H1 (cell line): ENCODE measurements around the gene AGAP1. TPM values are rescaled to one million over a fixed set of nuclear protein-coding genes. Genes with fewer than 3 reads are reported as not detected.

Experiments used
- CTCF ChIA-PET: fragments of 300-600 bp; sonication (Branson Sonifier 250); formaldehyde crosslinking; loops from one replicate; lab custom pipeline; 2021; ENCODE audit not compliant: partially characterized antibody; lab: Charles Lee
- POLR2A ChIA-PET: fragments of 300-600 bp; sonication (Branson Sonifier 250); formaldehyde crosslinking; loops from one replicate; lab custom pipeline; 2021; ENCODE audit warnings: inconsistent platforms; ENCODE audit not compliant: partially characterized antibody; lab: Charles Lee
- DNase-seq, 2 experiments: peaks; one replicate each; pipeline versions ENCODE4 v3.0.0 to v3.0.0-alpha.2; 2010 to 2022; ENCODE audit warnings: low spot score in 2 of 2, low read depth in 1 of 2, mixed read lengths in 1 of 2
- FAIRE-seq: peaks from 2 replicates; lab custom pipeline; 2011; peaks lifted over from hg19 to GRCh38; lab: Jason Lieb, UNC
- H2AFZ ChIP-seq: 2 replicates; pipeline ENCODE4 v1.8.1; 2012; ENCODE audit warnings: low read length, inconsistent platforms
- H2AK5ac ChIP-seq: 2 replicates; pipeline ENCODE4 v1.6.1; 2013; ENCODE audit warnings: low read depth, low read length
- H2BK120ac ChIP-seq: replicated peaks from 2 replicates; pipeline ENCODE3; 2013; ENCODE audit warnings: low read depth, low read length, inconsistent platforms
- H2BK12ac ChIP-seq: 2 replicates; pipeline ENCODE4 v1.6.1; 2013; ENCODE audit warnings: low read depth, low read length
- H2BK15ac ChIP-seq: 2 replicates; pipeline ENCODE4 v1.6.1; 2013; ENCODE audit warnings: low read length
- H2BK20ac ChIP-seq: 2 replicates; pipeline ENCODE4 v1.6.1; 2013; ENCODE audit warnings: low read length
- H2BK5ac ChIP-seq: 2 replicates; pipeline ENCODE4 v1.6.1; 2013; ENCODE audit warnings: low read depth, low read length
- H3K14ac ChIP-seq: 2 replicates; pipeline ENCODE4 v1.6.1; 2013; ENCODE audit warnings: inconsistent platforms; ENCODE audit not compliant: insufficient read length
- H3K18ac ChIP-seq: 2 replicates; pipeline ENCODE4 v1.6.1; 2013; ENCODE audit warnings: low read length; ENCODE audit errors: extremely low read depth
- H3K23ac ChIP-seq: 2 replicates; pipeline ENCODE4 v1.6.1; 2013; ENCODE audit warnings: inconsistent platforms; ENCODE audit not compliant: insufficient read length
- H3K23me2 ChIP-seq: 2 replicates; pipeline ENCODE4 v1.6.1; 2013; ENCODE audit warnings: low read depth, low read length
- H3K27ac ChIP-seq: 2 replicates; pipeline ENCODE4 v1.6.1; 2011; ENCODE audit warnings: low read depth, low read length, inconsistent platforms
- H3K27me3 ChIP-seq, 4 experiments: replicated peaks in 1 of 4; 1 replicate in 1 of 4; 2 replicates in 3 of 4; pipeline versions ENCODE4 v1.6.1 to v1.8.1; 2011 to 2013; ENCODE audit warnings: low read length in 3 of 4, mild to moderate bottlenecking in 3 of 4, inconsistent platforms in 2 of 4, mixed read lengths in 2 of 4, moderate library complexity in 1 of 4; ENCODE audit not compliant: control insufficient read depth in 3 of 4, insufficient read depth in 3 of 4; ENCODE audit errors: extremely low read depth in 1 of 4
- H3K36me3 ChIP-seq, 4 experiments: 2 replicates each; pipeline versions ENCODE4 v1.6.1 to v1.8.1; 2011 to 2013; ENCODE audit warnings: mild to moderate bottlenecking in 4 of 4, low read length in 3 of 4, moderate library complexity in 2 of 4, control low read depth in 1 of 4, inconsistent platforms in 1 of 4; ENCODE audit not compliant: insufficient read depth in 4 of 4, control insufficient read depth in 2 of 4
- H3K4ac ChIP-seq: replicated peaks from 2 replicates; pipeline ENCODE3; 2013; ENCODE audit warnings: low read length, low read depth, mixed read lengths, inconsistent platforms; ENCODE audit not compliant: insufficient read length
- H3K4me1 ChIP-seq, 4 experiments: replicated peaks in 1 of 4; 1 replicate in 1 of 4; 2 replicates in 3 of 4; pipeline versions ENCODE4 v1.6.1 to v1.8.1; 2011 to 2013; ENCODE audit warnings: low read length in 3 of 4, inconsistent platforms in 2 of 4, mixed read lengths in 1 of 4; ENCODE audit not compliant: insufficient read depth in 4 of 4, control insufficient read depth in 3 of 4
- H3K4me2 ChIP-seq, 2 experiments: 2 replicates each; pipeline versions ENCODE4 v1.6.1 to v1.8.1; 2011 to 2013; ENCODE audit warnings: low read depth in 2 of 2, low read length in 2 of 2, control low read depth in 1 of 2, inconsistent platforms in 1 of 2, mild to moderate bottlenecking in 1 of 2; ENCODE audit not compliant: insufficient read depth in 1 of 2
- H3K4me3 ChIP-seq, 4 experiments: fragments of 200-600, 300-600 bp in 1 of 4; sonication (generic), shearing (Covaris generic), sonication (Bioruptor Twin) in 1 of 4; 2 replicates each; pipeline versions ENCODE4 v1.5.1 to v1.8.1; 2011 to 2016; ENCODE audit warnings: low read length in 4 of 4, low read depth in 3 of 4, control low read depth in 2 of 4, inconsistent platforms in 2 of 4, mild to moderate bottlenecking in 2 of 4, mixed read lengths in 1 of 4, moderate library complexity in 1 of 4; ENCODE audit not compliant: insufficient read depth in 2 of 4; ENCODE audit errors: extremely low read depth in 1 of 4
- H3K56ac ChIP-seq: replicated peaks from 2 replicates; pipeline ENCODE3; 2013; ENCODE audit warnings: low read depth, mild to moderate bottlenecking, mixed read lengths, low read length, inconsistent platforms; ENCODE audit not compliant: insufficient read length
- H3K79me1 ChIP-seq: 2 replicates; pipeline ENCODE4 v1.6.1; 2013; ENCODE audit warnings: low read depth, low read length, control low read depth
- H3K79me2 ChIP-seq, 2 experiments: 2 replicates each; pipeline versions ENCODE4 v1.6.1 to v1.8.1; 2012 to 2013; ENCODE audit warnings: low read length in 2 of 2, mild to moderate bottlenecking in 2 of 2, inconsistent platforms in 1 of 2; ENCODE audit not compliant: insufficient read depth in 2 of 2, control insufficient read depth in 1 of 2
- H3K9ac ChIP-seq, 4 experiments: replicated peaks in 1 of 4; 1 replicate in 1 of 4; 2 replicates in 3 of 4; pipeline versions ENCODE4 v1.6.1 to v1.8.1; 2011 to 2013; ENCODE audit warnings: low read depth in 3 of 4, low read length in 3 of 4, control low read depth in 2 of 4, mild to moderate bottlenecking in 2 of 4, moderate library complexity in 2 of 4, inconsistent platforms in 1 of 4; ENCODE audit errors: extremely low read depth in 1 of 4
- H3K9me3 ChIP-seq, 2 experiments: 2 replicates each; pipeline versions ENCODE4 v1.6.1 to v1.8.1; 2012 to 2013; ENCODE audit warnings: mild to moderate bottlenecking in 2 of 2, moderate library complexity in 2 of 2, control low read depth in 1 of 2, inconsistent platforms in 1 of 2, low read depth in 1 of 2, low read length in 1 of 2, mixed read lengths in 1 of 2; ENCODE audit not compliant: insufficient read depth in 2 of 2
- H4K20me1 ChIP-seq, 2 experiments: replicated peaks in 1 of 2; 2 replicates each; pipeline versions ENCODE3 to v1.8.1; 2011 to 2013; ENCODE audit warnings: inconsistent platforms in 2 of 2, low read length in 2 of 2, mild to moderate bottlenecking in 1 of 2; ENCODE audit not compliant: insufficient read depth in 2 of 2, control insufficient read depth in 1 of 2
- H4K5ac ChIP-seq: 2 replicates; pipeline ENCODE4 v1.6.1; 2013; ENCODE audit warnings: low read length, low read depth, mixed read lengths, inconsistent platforms; ENCODE audit not compliant: insufficient read length
- H4K8ac ChIP-seq: 2 replicates; pipeline ENCODE4 v1.8.0; 2013; ENCODE audit warnings: mild to moderate bottlenecking, moderate library complexity, low read length, inconsistent platforms; ENCODE audit not compliant: insufficient read depth; ENCODE audit errors: extremely low read depth
- H4K91ac ChIP-seq: replicated peaks from 2 replicates; pipeline ENCODE3; 2013; ENCODE audit warnings: low read length, mixed read lengths, inconsistent platforms; ENCODE audit not compliant: insufficient read length
- ATF3 ChIP-seq: IDR thresholded peaks from 2 replicates; pipeline ENCODE4 v1.6.1; 2011; ENCODE audit warnings: low read depth, mild to moderate bottlenecking, low read length; ENCODE audit not compliant: insufficient read depth
- CBX5 ChIP-seq: fragments of 300-800, 300-1000 bp; sonication (generic); IDR thresholded peaks from 2 replicates; pipeline ENCODE4 v1.7.1; 2016; ENCODE audit warnings: antibody characterized with exemption, low read length, low read depth
- CREB1 ChIP-seq: IDR thresholded peaks from 2 replicates; pipeline ENCODE4 v1.6.1; 2012; ENCODE audit warnings: inconsistent platforms
- HDAC2 ChIP-seq, 2 experiments: fragments of 300-600 bp in 1 of 2; sonication (generic) in 1 of 2; IDR thresholded peaks; 2 replicates each; pipeline ENCODE4 v1.6.1; 2011 to 2012; ENCODE audit warnings: low read depth in 2 of 2, low read length in 2 of 2, mild to moderate bottlenecking in 2 of 2, moderate library complexity in 2 of 2, borderline replicate concordance in 1 of 2, inconsistent platforms in 1 of 2
- HDAC6 ChIP-seq: IDR thresholded peaks from one replicate; pipeline ENCODE4 v1.7.1; 2012; ENCODE audit warnings: low read depth, mild to moderate bottlenecking, inconsistent platforms, low read length, moderate library complexity
- NANOG ChIP-seq: IDR thresholded peaks from 2 replicates; pipeline ENCODE4 v1.6.1; 2011; ENCODE audit warnings: low read length, low read depth, mild to moderate bottlenecking, inconsistent platforms; ENCODE audit not compliant: insufficient read depth, poor library complexity, severe bottlenecking
- PHF8 ChIP-seq: fragments of 200-600 bp; sonication (generic); conservative IDR thresholded peaks from 2 replicates; pipeline ENCODE4 v1.7.1; 2012; ENCODE audit warnings: low read depth, mild to moderate bottlenecking, inconsistent platforms, low read length, moderate library complexity
- POU5F1 ChIP-seq: IDR thresholded peaks from 2 replicates; pipeline ENCODE4 v1.6.1; 2011; ENCODE audit warnings: low read depth, mild to moderate bottlenecking, low read length, moderate library complexity
- RNF2 ChIP-seq: fragments of 200-900, 300-1000 bp; sonication (generic); IDR thresholded peaks from 2 replicates; pipeline ENCODE4 v1.7.1; 2016; ENCODE audit warnings: borderline replicate concordance, low read depth, mild to moderate bottlenecking, antibody characterized with exemption, low read length; ENCODE audit not compliant: poor library complexity, severe bottlenecking; ENCODE audit errors: missing control alignments
- SAP30 ChIP-seq: fragments of 300-600 bp; sonication (generic); IDR thresholded peaks from 2 replicates; pipeline ENCODE4 v1.7.1; 2012; ENCODE audit warnings: low read length, moderate library complexity, mild to moderate bottlenecking, inconsistent platforms; ENCODE audit not compliant: insufficient read depth, insufficient replicate concordance
- SIN3A ChIP-seq, 2 experiments: IDR thresholded peaks in 1 of 2; conservative IDR thresholded peaks in 1 of 2; 2 replicates each; pipeline ENCODE4 v1.6.1; 2011 to 2012; ENCODE audit warnings: low read length in 2 of 2, improper control_type of control experiment in 1 of 2, low read depth in 1 of 2, mild to moderate bottlenecking in 1 of 2
- TCF12 ChIP-seq: IDR thresholded peaks from 2 replicates; pipeline ENCODE4 v1.6.1; 2011; ENCODE audit warnings: low read depth, mild to moderate bottlenecking, low read length
- WGBS, 2 experiments: shearing (Covaris generic) in 1 of 2; methylation state at CpG; one replicate each; pipeline versions ENCODE4 v1.1.6 to v1.1.7; 2013 to 2015; ENCODE audit warnings: low lambda C conversion rate in 2 of 2, mixed read lengths in 2 of 2, inconsistent platforms in 1 of 2, low coverage in 1 of 2, missing lambda C conversion rate in 1 of 2; ENCODE audit not compliant: insufficient replicate concordance in 2 of 2, insufficient coverage in 1 of 2, insufficient read length in 1 of 2; ENCODE audit errors: extremely low coverage in 1 of 2, missing lambda C conversion rate in 1 of 2; 5-methylcytosine and 5-hydroxymethylcytosine counted together
- polyA plus RNA-seq, 7 experiments: library from polyadenylated mRNA; depleted of rRNA in 3 of 7; stranded (reverse) in 5 of 7; unstranded in 2 of 7; fragments of >200 nt in 5 of 7; fragments of 200-250 nt in 2 of 7; gene quantifications; 1 replicate in 5 of 7; 2 replicates in 1 of 7; 4 replicates in 1 of 7; pipeline versions ENCODE4 v1.2.1 to v1.2.3, GENCODE V29; 2011 to 2013; ENCODE audit warnings: missing spikeins in 2 of 7, mixed read lengths in 2 of 7
- total RNA-seq: library from RNA; stranded (reverse); fragmentation: NEBNext Ultra II Directional; extraction: Animal tissue kit (Norgen Biotek cat#: 25700); gene quantifications from 2 replicates; pipeline ENCODE4 v1.2.1, GENCODE V29; 2021

Gene AGAP1
- total and polyA plus RNA-seq, 2 of the 8 experiments (the other 6 are each of a cell fraction or from before 2014, with no cell fraction given), result 18.1 to 39.4 TPM

- Histone ChIP-seq H3K27ac (no peak overlapping the region), H4K5ac (no peak overlapping the region), H4K20me1 (no peaks in the 10 kb centered on the region), H3K18ac (no peak overlapping the region), H3K79me1 (no peaks in the 10 kb centered on the region), H2BK120ac (no peak overlapping the region), H3K56ac (no peak overlapping the region), H2BK12ac (no peak overlapping the region), H3K4me2 (no peak overlapping the region), H3K14ac (no peak overlapping the region), H3K27me3 (no peaks in the 10 kb centered on the region), H2BK20ac (no peak overlapping the region), H4K91ac (no peak overlapping the region), H3K23me2 (no peaks in the 10 kb centered on the region), H2AK5ac (no peak overlapping the region), H2BK15ac (no peak overlapping the region), H4K8ac (no peak overlapping the region), H3K4me3 (no peak overlapping the region), H3K9me3 (no peaks in the 10 kb centered on the region), H2BK5ac (no peak overlapping the region), H3K4ac (no peak overlapping the region), H3K4me1 (no peaks in the 10 kb centered on the region; a peak in 1 of 7 replicates), H3K23ac (no peak overlapping the region), H2AFZ (no peak overlapping the region), H3K9ac (no peak overlapping the region), H3K79me2 (no peaks in the 10 kb centered on the region), H3K36me3 (0 out of 8 replicates have a peak, but pooled peaks cover 0 to 3% (median 0%) of the 10 kb centered on the region in 4 experiments)
- FAIRE-seq, result no peak
- 82 to 100% methylated on average over 1 to 6 of the region's 6 CpGs for WGBS, 2 experiments
- ChIA-PET POLR2A (interaction anchor here (0.7 kb wide), 1 partner anchor 118 kb away, joined by 3 read pairs; no protein-coding TSS in a partner anchor), CTCF (interaction anchor here (1.0 to 1.9 kb wide), 3 partner anchors 61 to 136 kb away, joined by 3 to 8 read pairs (median 5); no protein-coding TSS in a partner anchor)
- no peak for DNase-seq
- TF ChIP-seq TCF12 (no peak), POU5F1 (no peak), RNF2 (no peak), CREB1 (no peak), HDAC6 (no peak), HDAC2 (IDR thresholded peaks at IDR 0.05; ENCODE audit: borderline replicate concordance in 1 of 2, low read depth in 2 of 2, low read length in 2 of 2) (no peak), SIN3A (conservative IDR thresholded peaks at IDR 0.05 in 1 of 2, IDR thresholded peaks at IDR 0.05 in 1 of 2; ENCODE audit: low read depth in 1 of 2, low read length in 2 of 2) (no peak), PHF8 (no peak), ATF3 (no peak), SAP30 (no peak), CBX5 (no peak), NANOG (no peak)
Observed at GRCh38 chr2:236042087-236042486, 548.2 kb downstream of the AGAP1 start.
